SK-N-SH treated with all-trans-retinoic acid at 6 μM for 48 hours (cell line): Measurements from ENCODE around the gene FRA10AC1.

ENCODE experiments used
- CSRNP3 ChIP-seq: fragments of 250-450 bp; sonication (Bioruptor Pico); IDR thresholded peaks from 2 replicates; pipeline ENCODE4 v1.5.1; 2021; ENCODE audit warnings: mild to moderate bottlenecking, moderate library complexity
- RARB ChIP-seq: fragments of 250-450 bp; sonication (Bioruptor Pico); IDR thresholded peaks from 2 replicates; pipeline ENCODE4 v1.8.0; 2021; ENCODE audit warnings: mild to moderate bottlenecking, moderate library complexity

- no peak for TF ChIP-seq CSRNP3
- TF ChIP-seq RARB (CRISPR knock-in tag) = no peak
Measured at GRCh38 chr10:93667795-93668194, 34.6 kb downstream of the FRA10AC1 start.
